Karpas-422 (cell line): ENCODE results near the gene VRTN. TPM values are rescaled to one million over a fixed set of nuclear protein-coding genes. Genes with fewer than 3 reads are reported as not detected.

Source experiments
- DNase-seq: peaks from one replicate; pipeline ENCODE4 v3.0.0-alpha.2; 2015
- H2AFZ ChIP-seq: fragments of 200-600 bp; sonication (generic); 2 replicates; pipeline ENCODE4 v1.6.1; 2014; ENCODE audit warnings: antibody characterized with exemption, low read length, mixed read lengths
- H3K27ac ChIP-seq: fragments of 200-600 bp; sonication (generic); 2 replicates; pipeline ENCODE4 v1.5.1; 2014; ENCODE audit warnings: mild to moderate bottlenecking, low read length, moderate library complexity
- H3K27me3 ChIP-seq: fragments of 200-600 bp; sonication (generic); 2 replicates; pipeline ENCODE4 v1.6.1; 2014; ENCODE audit warnings: low read length, mixed read lengths
- H3K36me3 ChIP-seq: fragments of 200-600 bp; sonication (generic); 2 replicates; pipeline ENCODE4 v1.6.1; 2014; ENCODE audit warnings: low read length, mixed read lengths; ENCODE audit not compliant: insufficient read depth
- H3K4me1 ChIP-seq: fragments of 200-600 bp; sonication (generic); 2 replicates; pipeline ENCODE4 v1.6.1; 2014; ENCODE audit warnings: mild to moderate bottlenecking, low read length, mixed read lengths
- H3K4me2 ChIP-seq: fragments of 200-600 bp; sonication (generic); 2 replicates; pipeline ENCODE4 v1.6.1; 2014; ENCODE audit warnings: low read length, low read depth, mild to moderate bottlenecking; ENCODE audit not compliant: poor library complexity, severe bottlenecking
- H3K4me3 ChIP-seq: fragments of 200-600 bp; sonication (generic); 2 replicates; pipeline ENCODE4 v1.5.1; 2014; ENCODE audit warnings: mild to moderate bottlenecking, antibody characterized with exemption, low read length, mixed read lengths
- H3K79me2 ChIP-seq: fragments of 200-600 bp; sonication (generic); 2 replicates; pipeline ENCODE4 v1.6.1; 2014; ENCODE audit warnings: mild to moderate bottlenecking, low read length, mixed read lengths
- H3K9ac ChIP-seq: fragments of 200-600 bp; sonication (generic); 2 replicates; pipeline ENCODE4 v1.6.0; 2014; ENCODE audit warnings: low read length
- H3K9me2 ChIP-seq: fragments of 200-600 bp; sonication (generic), shearing (Covaris generic); replicated peaks from 2 replicates; pipeline ENCODE4 v1.6.0; 2014; ENCODE audit warnings: mild to moderate bottlenecking, low read length, moderate library complexity; ENCODE audit not compliant: insufficient read depth
- H3K9me3 ChIP-seq: fragments of 300-700, 200-600 bp; sonication (generic); 2 replicates; pipeline ENCODE4 v1.6.1; 2014; ENCODE audit warnings: low read length, mixed read lengths
- H4K20me1 ChIP-seq: fragments of 200-600 bp; sonication (generic); 2 replicates; pipeline ENCODE4 v1.6.1; 2014; ENCODE audit warnings: mild to moderate bottlenecking, antibody characterized with exemption, low read length, low read depth; ENCODE audit not compliant: insufficient read depth
- total RNA-seq: library from RNA; depleted of rRNA; stranded (reverse); fragments of >200 nt; shearing (Covaris generic); gene quantifications from 2 replicates; pipeline ENCODE4 v1.2.3, GENCODE V29; 2014; ENCODE audit warnings: low replicate concordance

VRTN gene
- total RNA-seq, 1 experiment from 2014 or later = not detected

- no peak overlapping the region for H3K4me3 ChIP-seq
- no peaks in the 10 kb centered on the region for H3K36me3 ChIP-seq
- H2AFZ ChIP-seq = no peak overlapping the region
- no peak for DNase-seq
- no peaks in the 10 kb centered on the region for H3K27me3 ChIP-seq
- no peaks in the 10 kb centered on the region for H3K9me3 ChIP-seq
- no peak overlapping the region for H3K27ac ChIP-seq
- no peak overlapping the region for H3K4me2 ChIP-seq
- no peaks in the 10 kb centered on the region for H3K9me2 ChIP-seq
- no peaks in the 10 kb centered on the region for H3K79me2 ChIP-seq
- no peaks in the 10 kb centered on the region for H3K4me1 ChIP-seq
- H3K9ac ChIP-seq = no peak overlapping the region
- H4K20me1 ChIP-seq = no peaks in the 10 kb centered on the region
Observed at GRCh38 chr14:74392616-74393570, 44.6 kb downstream of the VRTN start.

- Histone ChIP-seq H3K36me3 (no peaks in the 10 kb centered on the region), H3K79me2 (no peaks in the 10 kb centered on the region), H3K27me3 (no peaks in the 10 kb centered on the region), H3K9ac (no peak overlapping the region), H3K4me2 (no peak overlapping the region), H3K9me3 (no peaks in the 10 kb centered on the region), H4K20me1 (no peaks in the 10 kb centered on the region), H3K4me3 (no peak overlapping the region), H3K9me2 (no peaks in the 10 kb centered on the region), H3K4me1 (no peaks in the 10 kb centered on the region), H2AFZ (no peak overlapping the region), H3K27ac (no peak overlapping the region)
- no peak for DNase-seq
Observed at GRCh38 chr14:74394549-74394948, 46.3 kb downstream of the VRTN start.

- H3K4me1 ChIP-seq = no peaks in the 10 kb centered on the region
- no peaks in the 10 kb centered on the region for H3K79me2 ChIP-seq
- no peaks in the 10 kb centered on the region for H3K36me3 ChIP-seq
- no peaks in the 10 kb centered on the region for H3K9me2 ChIP-seq
- H3K27ac ChIP-seq = no peak overlapping the region
- no peaks in the 10 kb centered on the region for H4K20me1 ChIP-seq
- no peak overlapping the region for H2AFZ ChIP-seq
- H3K4me3 ChIP-seq = no peak overlapping the region
- H3K9me3 ChIP-seq = no peaks in the 10 kb centered on the region
- H3K27me3 ChIP-seq = no peaks in the 10 kb centered on the region
- DNase-seq = no peak
- H3K9ac ChIP-seq = no peak overlapping the region
- H3K4me2 ChIP-seq = no peak overlapping the region
Observed at GRCh38 chr14:74395094-74395493, 46.8 kb downstream of the VRTN start.

GRCh38 chr14:74400031-74400685 lies 51.9 kb downstream of the VRTN start:
- Histone ChIP-seq H3K4me3 (no peak overlapping the region), H4K20me1 (no peaks in the 10 kb centered on the region), H3K9ac (no peak overlapping the region), H3K9me3 (no peaks in the 10 kb centered on the region), H3K4me2 (no peak overlapping the region), H3K27me3 (no peaks in the 10 kb centered on the region), H3K36me3 (no peaks in the 10 kb centered on the region), H3K79me2 (no peaks in the 10 kb centered on the region), H3K9me2 (no peaks in the 10 kb centered on the region), H3K4me1 (peaks cover 25% of the 10 kb centered on the region), H2AFZ (no peak overlapping the region), H3K27ac (no peak overlapping the region)
- DNase-seq = peak; percentile 58

GRCh38 chr14:74400919-74401503 lies 52.7 kb downstream of the VRTN start:
- no peaks in the 10 kb centered on the region for H3K27me3 ChIP-seq
- H3K4me1 ChIP-seq = peaks cover 25% of the 10 kb centered on the region
- no peak for DNase-seq
- H2AFZ ChIP-seq = 0 out of 2 replicates have a peak overlapping the region, but pooled peaks have one; percentile 33
- H3K79me2 ChIP-seq = no peaks in the 10 kb centered on the region
- no peaks in the 10 kb centered on the region for H3K36me3 ChIP-seq
- no peaks in the 10 kb centered on the region for H4K20me1 ChIP-seq
- no peak overlapping the region; the same call in 1 of the 2 replicates for H3K27ac ChIP-seq
- no peaks in the 10 kb centered on the region for H3K9me2 ChIP-seq
- H3K4me2 ChIP-seq = peak overlapping the region; percentile 76
- peak overlapping the region; percentile 47; the same call in 1 of the 2 replicates for H3K4me3 ChIP-seq
- H3K9me3 ChIP-seq = no peaks in the 10 kb centered on the region
- peak overlapping the region; percentile 55; the same call in 1 of the 2 replicates for H3K9ac ChIP-seq

GRCh38 chr14:74401504-74402241 lies 53.4 kb downstream of the VRTN start:
- H4K20me1 ChIP-seq = no peaks in the 10 kb centered on the region
- peak overlapping the region; percentile 47 for H3K4me3 ChIP-seq
- H3K9ac ChIP-seq = peak overlapping the region; percentile 55
- no peaks in the 10 kb centered on the region for H3K36me3 ChIP-seq
- H3K4me1 ChIP-seq = peaks cover 25% of the 10 kb centered on the region
- peak overlapping the region; percentile 50 for H3K27ac ChIP-seq
- H3K4me2 ChIP-seq = peak overlapping the region; percentile 76
- peak; percentile 80 for DNase-seq
- no peaks in the 10 kb centered on the region for H3K27me3 ChIP-seq
- H3K9me3 ChIP-seq = no peaks in the 10 kb centered on the region
- H2AFZ ChIP-seq = peak overlapping the region; percentile 33
- no peaks in the 10 kb centered on the region for H3K9me2 ChIP-seq
- H3K79me2 ChIP-seq = no peaks in the 10 kb centered on the region

- Histone ChIP-seq H3K4me3 (peak overlapping the region; percentile 47), H3K4me2 (peak overlapping the region; percentile 76), H3K9me2 (no peaks in the 10 kb centered on the region), H3K36me3 (no peaks in the 10 kb centered on the region), H3K9ac (peak overlapping the region; percentile 55), H3K27me3 (no peaks in the 10 kb centered on the region), H3K27ac (peak overlapping the region; percentile 50; the same call in 1 of the 2 replicates), H4K20me1 (no peaks in the 10 kb centered on the region), H3K9me3 (no peaks in the 10 kb centered on the region), H3K4me1 (peaks cover 28% of the 10 kb centered on the region), H3K79me2 (no peaks in the 10 kb centered on the region), H2AFZ (no peak overlapping the region; the same call in 1 of the 2 replicates)
- DNase-seq = peak; percentile 63
Observed at GRCh38 chr14:74402401-74403251, 54.4 kb downstream of the VRTN start.
